Stimulated activated naive CD4-positive, alpha-beta T cell (primary cell): ENCODE results near the gene PRKAA1.

Source experiments
- DNase-seq, 6 experiments: peaks; one replicate each; lab custom pipeline; 2025; lab: John Stamatoyannopoulos, UW

Gene PRKAA1

DNA sequence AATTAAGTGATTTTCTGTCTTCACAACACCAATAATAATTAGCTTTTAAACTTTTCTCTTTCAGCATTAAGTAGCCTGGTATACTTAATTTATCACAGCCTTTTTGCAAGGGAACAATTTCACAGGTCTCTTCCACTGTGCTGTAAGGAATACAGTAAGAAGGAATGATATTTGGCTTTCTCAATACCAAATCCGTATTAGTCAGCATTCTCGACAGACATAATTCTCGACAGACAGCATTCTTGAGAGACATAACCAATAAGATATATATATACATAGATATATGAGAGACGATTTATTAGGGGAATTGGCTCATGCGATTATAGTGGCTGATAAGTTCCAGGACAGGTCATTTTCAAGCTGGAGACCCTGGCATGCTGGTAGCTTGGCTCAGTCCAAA is 18.0 kb downstream of the PRKAA1 start:
- no peak for DNase-seq

GRCh38 chr5:40779561-40779960 is 18.6 kb downstream of the PRKAA1 start:
- DNase-seq = no peak

DNA sequence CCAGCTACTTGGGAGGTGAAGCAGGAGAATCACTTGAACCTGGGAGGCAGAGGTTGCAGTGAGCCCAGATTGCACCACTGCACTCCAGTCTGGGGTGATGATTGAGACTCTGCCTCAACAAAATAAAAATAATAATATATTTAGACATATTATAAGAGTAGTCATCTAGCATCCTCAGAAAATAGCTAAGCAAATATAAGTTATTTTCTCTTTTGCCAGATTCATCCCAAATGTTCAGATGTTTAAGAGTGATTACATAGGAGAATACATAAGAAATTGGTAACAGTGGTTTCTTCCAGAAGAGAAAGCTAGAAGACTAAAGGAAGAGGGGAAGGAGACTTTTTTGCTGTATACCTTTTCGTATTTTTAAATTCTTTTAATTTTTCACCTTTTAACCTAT is 20.0 kb downstream of the PRKAA1 start:
- DNase-seq = no peak

DNA sequence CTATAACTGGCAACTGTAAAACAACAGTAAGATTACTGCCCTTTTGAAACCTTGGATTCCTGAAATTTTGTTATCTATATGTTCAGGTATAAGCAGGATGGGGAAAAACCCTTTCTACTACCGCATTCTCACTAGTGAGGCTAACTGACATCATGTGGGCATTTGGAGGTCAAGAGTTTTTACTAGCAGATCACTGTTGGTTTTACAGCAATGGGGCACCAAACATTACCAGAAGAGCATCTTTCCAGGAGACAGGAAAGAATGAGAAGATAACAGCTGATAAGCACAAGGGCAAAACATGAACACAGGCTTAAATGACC is 21.6 kb downstream of the PRKAA1 start:
- DNase-seq = no peak

DNA sequence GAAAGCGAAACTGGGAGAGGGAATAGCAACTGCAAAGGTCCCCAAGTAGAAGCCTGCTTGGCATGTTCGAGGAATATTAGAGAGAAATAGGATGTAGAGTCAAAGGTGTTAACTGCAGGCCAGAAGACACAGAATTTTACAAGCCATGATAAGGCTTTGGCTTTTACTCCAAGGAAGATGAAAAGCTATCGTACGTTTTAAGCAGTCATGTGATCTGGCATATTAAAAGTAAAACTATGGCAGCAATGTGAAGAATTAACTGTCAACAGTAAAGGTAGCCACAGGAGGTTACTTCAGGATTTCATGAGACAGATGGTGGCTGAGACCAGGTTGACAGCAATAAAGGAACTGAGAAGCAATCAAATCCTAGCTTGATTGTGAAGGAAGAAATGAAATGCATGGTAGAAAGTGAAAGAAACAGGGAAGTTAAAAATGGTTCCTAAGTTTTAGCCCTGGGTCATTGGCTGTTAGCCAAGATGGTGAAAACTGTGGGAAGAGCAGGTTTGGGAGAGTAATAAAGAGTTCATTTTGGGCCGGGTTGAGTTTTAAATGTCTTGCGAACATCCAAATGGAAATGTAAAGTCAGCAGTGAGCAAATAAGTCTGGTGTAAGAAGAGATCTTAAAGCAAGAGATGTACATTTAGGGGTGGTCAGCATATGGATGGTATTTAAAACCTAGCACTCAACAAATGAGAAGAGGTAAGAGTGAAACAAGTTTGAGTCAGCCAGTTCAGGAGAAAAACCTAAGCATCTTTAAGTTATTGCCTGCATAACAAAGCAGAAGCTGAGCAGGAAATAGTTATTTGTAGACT is 22.1 kb downstream of the PRKAA1 start:
- no peak for DNase-seq

- DNase-seq = no peak
Observed at GRCh38 chr5:40775085-40775845, 22.9 kb downstream of the PRKAA1 start.

GRCh38 chr5:40774623-40775022 is 23.6 kb downstream of the PRKAA1 start:
- no peak for DNase-seq

DNA sequence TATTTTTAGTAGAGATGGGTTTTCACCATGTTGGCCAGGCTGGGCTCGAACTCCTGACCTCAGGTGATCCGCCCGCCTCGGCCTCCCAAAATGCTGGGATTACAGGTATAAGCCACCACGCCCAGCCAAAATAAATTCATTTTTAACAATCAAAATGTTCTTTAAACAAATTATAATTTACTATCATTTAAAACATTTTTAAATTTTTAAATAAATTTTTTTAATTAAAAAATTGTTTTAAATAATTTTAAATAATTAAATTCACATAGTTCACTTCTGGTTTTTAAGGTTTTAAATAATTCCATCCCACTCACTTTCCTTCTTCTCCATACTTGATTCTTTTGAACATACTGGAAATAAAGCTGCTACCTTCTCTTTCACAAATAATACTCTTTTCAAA is 27.4 kb downstream of the PRKAA1 start:
- DNase-seq = no peak

- no peak for DNase-seq
Observed at GRCh38 chr5:40762705-40763104, 35.5 kb downstream of the PRKAA1 start.

DNA sequence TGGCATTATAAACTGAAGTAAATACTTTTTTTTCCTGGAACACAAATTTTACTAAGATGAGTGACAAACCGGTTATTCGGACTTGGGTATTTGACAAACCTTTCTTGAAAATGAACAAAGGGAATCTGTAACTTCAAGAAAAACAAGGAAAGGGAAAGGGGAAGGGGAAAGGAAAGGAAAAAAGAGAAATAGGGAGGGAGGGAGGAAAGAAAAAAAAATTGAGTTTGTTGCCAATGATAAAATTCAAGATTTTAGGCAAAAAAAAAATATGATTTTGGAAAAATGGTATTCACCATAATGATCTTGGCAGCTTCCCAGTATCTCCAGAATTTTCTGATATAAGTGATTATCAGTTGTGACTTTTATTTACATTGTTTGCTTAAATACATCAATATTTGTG is 40.8 kb downstream of the PRKAA1 start:
- no peak for DNase-seq

DNA sequence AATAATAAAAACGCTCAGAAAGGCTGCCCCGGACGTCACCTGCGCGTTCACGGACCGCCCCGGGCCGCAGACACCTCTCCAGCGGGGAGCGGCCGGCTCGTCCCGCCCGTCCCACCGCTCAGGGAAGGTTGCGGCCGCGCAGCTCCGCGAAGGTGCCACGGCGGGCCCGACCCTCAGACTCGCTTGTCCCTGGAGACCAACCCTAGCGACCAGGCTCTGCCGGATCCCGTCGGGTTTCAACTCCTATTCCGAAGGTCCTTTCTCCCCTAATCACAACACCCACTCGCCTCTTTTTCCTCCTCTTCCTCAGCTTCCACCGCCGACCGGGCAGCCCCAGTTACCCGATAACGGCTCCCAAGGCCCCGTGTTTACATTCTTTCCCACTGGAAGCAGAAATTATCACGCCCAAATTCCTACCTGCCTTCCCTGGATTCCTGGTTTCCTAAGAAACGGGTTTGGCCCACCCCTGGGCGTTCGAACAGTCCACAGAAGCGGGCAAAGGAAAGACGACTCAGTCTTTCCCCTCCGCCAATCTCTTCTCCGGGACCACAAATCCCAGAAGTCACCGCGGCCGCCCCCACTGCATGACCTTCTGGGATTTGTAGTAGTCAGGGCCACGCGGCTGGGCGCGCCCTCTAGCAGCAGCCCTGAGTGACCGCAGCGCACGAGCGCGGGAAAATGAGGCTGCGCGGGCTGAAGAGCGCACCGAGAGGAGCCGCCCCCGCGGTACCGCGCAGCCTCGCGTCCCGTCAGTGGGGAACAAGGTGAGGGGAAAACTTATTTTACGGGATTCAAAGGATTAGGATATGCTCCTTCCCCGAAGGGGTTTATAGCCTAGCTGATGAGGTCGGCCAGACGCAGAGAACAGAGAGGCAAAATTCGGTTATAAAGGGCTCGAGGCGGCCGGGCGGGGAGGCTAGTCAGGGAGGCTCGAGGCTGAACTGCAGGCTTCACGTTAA is 42.5 kb downstream of the PRKAA1 start, which contains the start of gene TTC33:
Gene TTC33 (minus strand): TSS at position 555 of the 959 bp plus-strand sequence. CDS start 8,943 bp downstream, outside the sequence.
- DNase-seq = peak; percentile 85 to 93 (median 90)

DNA sequence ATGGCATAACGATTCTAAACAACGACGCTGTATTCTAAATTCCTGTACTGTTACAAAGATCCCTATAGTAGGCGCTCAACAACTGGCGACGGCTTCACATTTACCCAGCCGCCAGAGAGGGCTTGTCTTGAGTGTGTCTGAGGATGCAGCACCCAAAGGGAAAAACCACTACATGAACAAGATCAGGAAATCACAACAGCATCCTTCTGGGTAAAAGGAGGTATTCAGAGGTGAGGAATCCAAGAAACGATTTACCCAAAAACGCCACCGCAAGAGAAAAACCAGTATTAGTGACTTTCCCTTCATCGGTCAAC is 43.1 kb downstream of the PRKAA1 start:
- peak; percentile 13 to 72 (median 53) for DNase-seq

GRCh38 chr5:40754381-40755092 is 43.6 kb downstream of the PRKAA1 start:
- peak in 3 of 6 experiments; percentile 54 to 75 (median 64) for DNase-seq

DNA sequence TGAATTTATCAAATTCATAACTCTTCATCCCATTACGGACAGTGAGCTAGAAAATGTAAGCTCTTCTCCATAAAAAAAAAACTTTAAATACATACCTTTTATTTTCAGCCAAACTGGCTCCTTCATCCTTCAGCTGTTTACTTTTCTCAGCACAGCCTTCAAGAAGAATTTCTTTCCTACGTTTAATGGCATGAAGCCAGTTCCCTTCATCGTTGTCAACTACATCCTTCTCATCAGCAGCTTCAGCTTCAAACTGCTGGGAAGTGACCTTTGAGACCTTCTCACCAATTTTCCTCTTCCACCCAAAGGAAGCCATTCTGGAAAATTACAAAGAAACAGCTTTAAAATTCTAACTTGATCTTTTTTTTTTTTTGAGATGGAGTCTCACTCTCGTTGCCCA is 51.5 kb downstream of the PRKAA1 start:
- no peak for DNase-seq

DNA sequence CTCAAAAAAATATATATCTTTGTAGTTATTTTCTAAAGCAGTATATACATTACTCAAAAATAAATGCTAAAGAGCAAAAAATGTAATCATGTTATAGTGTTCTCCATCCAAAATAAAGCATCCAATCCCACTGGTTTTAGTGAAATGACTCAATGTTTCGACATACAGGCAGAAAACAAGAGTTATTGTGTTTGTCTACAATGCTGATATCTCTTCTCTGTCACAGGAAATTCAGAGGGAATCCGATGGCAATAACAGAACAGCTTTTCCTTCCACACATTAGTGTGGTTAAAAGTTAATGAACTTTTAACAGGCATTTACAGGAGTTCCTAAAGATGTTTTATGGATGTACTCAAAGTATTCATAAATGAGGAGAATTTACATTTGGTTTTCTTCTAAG is 54.4 kb downstream of the PRKAA1 start:
- DNase-seq = no peak

DNA sequence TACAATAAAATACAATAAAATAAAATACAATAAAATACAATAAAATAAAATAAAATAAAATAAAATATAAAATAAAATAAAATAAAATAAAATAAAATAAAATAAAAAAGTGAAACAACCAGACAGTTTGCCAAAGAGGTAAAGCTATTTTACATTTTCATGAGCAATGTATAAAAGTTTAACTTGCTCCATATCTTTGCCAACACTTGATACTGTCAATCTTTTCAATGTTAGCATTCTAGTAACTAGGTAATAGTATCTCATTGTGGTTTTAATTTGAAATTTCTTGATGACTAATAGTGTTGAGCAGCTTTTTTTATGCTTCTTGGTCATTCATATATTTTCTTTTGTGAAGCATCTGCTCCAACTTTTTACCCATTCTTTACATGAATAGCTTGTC is 59.7 kb downstream of the PRKAA1 start:
- DNase-seq = no peak

DNA sequence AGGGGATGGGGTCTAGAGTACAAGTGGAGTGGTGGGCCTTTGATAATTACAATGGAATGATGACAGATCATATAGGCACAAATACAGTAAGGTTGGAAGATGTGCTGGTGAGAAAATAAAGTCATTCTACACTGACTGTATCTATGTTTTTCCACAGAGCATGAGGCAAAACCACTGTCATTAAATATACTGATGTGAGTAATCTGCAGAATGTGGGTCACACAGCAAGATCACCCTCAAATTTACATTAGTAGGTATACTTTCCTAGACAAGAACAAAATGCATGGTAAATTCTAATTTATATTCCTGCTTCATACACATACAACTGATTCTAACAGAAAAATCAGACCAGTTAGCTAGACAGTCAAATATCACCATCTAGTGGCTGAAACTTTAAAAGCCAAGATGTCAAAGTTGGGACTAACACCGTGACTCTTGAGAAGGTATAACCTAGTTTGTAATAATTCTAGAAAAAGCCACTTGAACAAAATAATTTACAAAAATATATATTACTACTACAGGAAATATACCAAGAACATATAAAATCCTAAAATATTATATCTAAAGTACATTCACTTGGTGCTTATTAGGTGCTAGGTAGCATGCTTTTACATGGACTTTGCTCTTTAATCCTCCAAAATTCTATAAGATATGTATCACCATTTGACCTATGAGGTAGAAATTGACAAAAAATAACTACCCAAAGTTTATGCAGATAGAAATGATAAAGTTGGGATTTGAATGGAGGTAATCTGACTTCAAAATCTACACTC is 61.9 kb downstream of the PRKAA1 start:
- DNase-seq = peak in 3 of 6 experiments; percentile 22 to 57 (median 54)

GRCh38 chr5:40735609-40736008 is 62.6 kb downstream of the PRKAA1 start:
- DNase-seq = no peak

- no peak for DNase-seq
Observed at GRCh38 chr5:40734986-40735385, 63.2 kb downstream of the PRKAA1 start.

DNA sequence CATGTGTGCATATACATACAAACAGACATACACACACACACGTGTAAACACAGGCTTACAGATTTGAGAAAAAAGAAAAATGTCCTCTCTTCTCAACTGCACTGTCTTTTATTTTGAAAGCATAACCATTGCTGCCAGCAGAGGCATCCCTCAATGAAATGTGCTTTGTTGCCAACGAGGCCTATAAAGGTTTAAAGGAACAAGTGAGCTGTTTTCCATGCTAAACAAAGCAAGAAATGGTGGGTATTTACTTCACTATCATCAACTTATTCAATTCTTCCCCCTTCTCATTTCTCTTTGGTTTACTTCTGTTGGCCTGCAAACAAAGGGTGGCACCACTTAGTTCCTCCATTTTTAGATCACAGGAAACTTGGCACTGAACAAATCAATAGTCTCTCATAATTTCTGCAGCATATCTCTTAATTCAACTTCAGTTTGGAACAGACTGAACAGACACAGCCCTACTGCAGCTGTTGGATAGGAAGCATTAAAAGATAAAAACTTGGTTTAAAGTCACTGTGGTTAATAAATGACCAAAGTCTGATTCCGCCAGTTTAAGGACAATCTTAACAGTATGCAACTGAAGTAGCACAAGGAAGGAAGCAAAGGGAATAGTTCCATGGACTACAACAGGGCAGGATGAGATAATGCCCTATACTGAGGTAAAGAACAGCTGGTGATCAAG is 64.2 kb downstream of the PRKAA1 start:
- no peak for DNase-seq
